SKM-1 (cell line): ENCODE data around the gene ZBTB16.

Experiments used
- DNase-seq: peaks from one replicate; lab custom pipeline; 2025; ENCODE audit not compliant: unreplicated experiment; lab: John Stamatoyannopoulos, UW

ZBTB16 gene

DNA sequence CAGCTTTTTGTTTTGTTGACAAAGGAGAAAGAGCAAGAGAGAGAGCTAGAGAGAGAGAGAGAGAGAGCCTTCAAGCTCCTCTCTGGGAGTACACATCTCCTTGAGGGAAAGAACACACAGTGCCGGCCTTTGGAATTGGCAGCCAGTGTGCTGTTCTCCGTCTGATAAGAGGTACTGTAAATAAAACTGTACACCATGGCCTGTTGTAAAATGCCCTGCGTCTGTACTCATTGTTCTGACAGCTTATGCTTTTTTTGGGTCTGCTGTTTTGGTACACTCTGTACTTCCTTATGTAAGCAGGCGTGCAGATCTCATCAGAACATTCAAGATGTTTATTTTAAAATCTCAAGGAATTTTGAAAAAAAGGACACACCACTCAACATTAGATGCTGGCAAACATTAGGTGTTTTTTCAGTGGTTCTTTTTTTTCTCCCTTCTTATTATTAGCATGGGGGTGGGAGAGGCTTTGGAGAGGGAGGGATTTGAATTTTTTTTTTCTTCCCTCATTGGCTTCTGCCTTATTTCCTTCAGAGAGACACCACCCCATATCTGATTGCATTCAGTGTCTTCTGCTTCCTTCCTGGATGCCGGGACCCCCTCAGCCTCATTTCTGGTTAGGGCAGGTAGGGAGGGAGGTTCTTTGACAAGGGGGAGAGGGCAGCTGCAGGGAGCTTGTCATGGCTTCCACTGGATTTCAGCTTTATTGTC, 119.9 kb downstream of the ZBTB16 start:
- no peak for DNase-seq

DNA sequence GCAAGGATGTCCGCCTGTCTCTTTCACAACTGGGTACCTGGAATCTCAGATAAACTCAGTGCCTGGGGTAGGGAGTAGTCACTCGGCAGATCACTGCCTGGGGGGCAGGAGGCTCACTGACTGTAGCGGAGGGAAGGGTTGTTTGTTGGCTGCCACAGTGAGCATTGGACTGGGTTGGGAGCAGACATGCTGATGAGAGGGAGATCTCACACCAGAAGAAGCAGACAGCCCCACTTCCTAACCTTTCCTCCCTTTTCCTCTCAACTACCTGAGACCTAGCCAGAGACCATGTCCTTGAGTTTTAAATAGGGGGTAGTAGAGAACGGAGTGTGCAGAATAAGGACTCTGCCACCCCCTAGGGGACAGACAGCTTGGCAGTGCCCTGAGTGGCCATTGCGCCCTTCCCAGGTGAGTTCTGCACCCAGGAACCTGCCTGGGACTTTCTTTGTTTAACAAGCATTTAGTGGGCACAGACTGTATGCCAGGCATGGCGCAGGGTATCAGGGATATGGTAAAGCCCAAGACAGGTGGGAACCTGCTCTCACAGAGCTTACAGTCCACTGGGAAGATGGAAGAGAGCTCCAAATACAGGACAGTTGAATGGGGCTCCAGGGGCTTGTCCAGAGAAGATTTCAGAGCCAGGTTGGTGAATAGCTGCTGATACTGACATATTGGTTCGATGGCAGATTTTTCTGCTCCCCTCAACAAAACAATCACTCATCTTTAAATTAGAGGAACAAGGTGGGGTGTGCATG, 121.0 kb downstream of the ZBTB16 start:
- DNase-seq, result no peak

DNA sequence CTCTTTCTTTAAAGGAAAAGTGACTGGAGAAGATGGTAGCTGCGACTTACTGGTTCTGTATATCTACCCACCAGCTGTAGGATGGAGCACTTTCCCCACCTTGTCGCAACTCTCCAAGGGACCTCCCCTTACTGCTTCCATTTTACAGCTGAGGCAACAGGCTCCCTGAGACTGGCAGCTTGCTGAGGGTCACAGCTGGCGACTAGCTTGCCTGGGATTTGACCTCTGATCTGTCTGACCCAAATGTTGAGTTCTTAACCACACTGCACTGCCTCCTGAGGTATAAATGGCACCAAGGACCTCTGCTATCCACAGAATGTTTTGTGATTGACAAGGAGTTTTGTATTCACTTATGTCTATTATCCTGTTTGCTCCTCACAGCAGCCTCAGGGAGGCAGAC, 121.7 kb downstream of the ZBTB16 start:
- DNase-seq, result no peak

DNA sequence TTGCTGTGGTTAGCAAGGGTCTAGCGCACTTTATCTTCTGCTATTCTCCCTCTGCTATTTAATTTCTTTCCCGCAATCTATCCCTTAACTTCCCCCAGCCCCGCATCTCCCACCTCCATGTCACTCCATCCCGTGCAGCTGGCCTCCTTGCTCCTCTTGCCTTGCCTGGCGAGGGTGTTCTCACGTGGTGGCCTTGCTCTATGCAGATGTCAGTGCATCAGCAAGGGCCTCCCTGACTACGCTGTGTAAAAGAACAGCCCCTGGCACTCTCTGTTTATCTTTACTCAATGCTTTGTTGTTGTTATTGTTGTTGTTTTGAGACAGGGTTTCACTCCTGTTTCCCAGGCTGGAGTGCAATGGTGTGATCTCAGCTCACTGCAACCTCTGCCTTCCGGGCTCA, 122.2 kb downstream of the ZBTB16 start:
- no peak for DNase-seq

DNA sequence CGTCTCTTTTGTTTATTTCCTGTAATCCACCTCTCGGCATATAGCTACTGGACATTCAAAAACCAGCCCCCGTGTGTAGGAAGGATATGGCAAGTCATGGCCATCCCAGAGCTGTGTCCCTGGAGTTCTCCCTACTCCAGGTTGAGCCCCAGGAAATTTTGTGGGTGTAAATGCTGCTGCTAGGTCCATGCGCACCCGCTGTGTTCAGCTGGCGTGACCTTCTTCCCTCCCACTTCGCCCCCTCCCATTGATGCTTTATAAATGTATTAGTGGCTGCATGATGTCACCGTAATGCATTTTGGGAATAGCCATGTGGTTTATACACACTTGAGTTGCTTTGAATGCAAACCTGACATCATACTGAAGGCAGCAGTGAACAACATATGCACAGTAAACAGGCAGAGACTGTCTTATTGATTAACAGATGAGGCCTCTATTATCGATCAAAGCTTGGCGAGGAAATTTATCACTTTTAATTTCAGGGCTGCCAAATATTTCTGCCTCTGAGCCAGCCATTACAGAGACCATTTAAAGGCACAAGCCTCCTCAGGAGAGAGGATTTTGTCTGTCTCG, 123.0 kb downstream of the ZBTB16 start:
- DNase-seq, result no peak

DNA sequence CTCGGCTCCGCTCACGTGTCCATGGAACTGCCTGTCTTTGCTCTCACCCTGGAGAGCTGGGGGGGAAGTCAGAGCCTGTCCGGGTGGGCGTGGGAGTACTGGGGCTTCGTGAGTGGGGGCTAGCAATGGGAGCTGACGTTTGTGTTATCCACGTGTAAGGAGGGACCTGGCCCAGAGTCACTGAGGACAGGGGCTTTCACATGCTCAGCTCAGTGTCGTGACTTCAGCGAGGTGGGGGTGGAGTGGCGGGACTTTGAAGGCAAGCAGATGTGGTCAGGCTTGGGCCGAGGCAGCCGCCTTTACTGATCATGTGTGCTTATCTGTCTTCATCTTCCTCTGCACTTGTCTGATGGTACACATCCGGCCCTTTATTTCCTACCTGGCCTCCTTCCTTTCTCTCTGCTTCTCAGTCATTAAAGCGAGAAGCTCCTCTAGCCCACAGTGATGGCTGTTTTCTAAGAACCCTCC, 123.6 kb downstream of the ZBTB16 start:
- no peak for DNase-seq

DNA sequence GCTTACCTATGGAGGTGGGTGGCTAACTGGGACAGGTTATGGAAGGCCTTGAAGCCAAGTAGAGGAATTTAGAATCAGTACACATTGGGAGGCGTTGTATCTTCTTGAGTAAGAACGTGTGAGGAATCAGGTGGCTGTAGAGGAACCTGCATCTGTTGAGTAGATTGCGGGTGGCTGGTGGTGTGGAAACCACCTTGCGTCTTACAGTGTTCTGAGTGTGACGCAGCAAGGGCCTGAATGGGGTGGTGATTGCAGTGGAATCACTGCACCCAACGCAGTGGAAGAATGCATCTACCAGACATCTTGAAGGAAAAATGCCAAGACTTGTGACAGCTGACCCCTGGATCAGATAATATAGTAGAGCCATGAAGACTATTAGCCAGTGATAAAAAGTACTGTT, 125.9 kb downstream of the ZBTB16 start:
- DNase-seq, result no peak

DNA sequence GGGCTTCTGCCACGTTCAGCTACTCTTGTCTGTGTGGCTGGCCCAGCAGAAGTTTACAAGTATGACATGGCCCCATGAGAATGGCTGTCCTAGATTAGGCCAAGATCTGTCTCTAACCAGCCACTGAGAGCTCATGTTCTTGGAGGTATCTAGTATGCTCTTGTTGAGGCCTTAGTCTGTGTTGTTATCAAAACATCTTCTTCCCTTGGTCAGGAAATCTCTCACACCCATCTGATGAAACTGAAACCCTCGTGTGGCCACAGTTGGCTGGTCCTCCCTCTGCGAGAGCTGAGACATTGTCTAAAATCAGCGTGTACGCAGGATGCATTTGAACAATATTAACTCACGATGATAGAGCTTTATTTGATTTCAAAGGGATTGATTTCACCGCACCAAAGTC, 127.7 kb downstream of the ZBTB16 start:
- no peak for DNase-seq

DNA sequence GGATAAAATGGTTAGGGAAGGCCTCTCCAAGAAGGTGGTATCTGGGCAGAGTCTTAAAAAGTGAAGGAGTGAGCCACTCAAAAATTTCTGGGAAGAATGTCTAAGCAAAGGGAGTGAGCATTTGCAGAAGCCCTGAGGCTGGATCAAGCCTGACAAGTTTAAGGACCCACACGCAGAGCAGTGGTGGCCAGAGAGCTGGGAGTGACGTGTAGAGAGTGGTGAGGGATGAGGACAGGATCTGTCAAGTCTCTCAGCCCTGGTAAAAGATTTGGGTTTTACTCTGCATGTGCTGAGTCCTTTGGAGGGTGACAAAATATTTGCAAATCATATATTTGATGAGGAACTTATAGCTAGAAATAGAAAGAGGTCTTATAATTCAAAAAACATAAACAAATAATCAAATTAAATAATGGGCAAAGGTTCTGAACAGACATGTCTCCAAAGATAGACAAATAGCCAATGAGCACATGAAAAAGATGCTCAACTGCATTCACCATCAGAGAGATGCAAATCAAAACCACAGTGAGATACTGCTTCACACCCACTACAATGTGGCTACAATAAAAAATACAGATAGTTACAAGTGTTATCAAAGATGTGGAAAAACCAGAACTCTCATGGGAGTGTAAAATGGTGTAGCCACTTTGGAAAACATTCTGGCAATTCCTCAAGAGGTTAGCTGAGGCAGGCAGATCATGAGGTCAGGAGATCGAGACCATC, 129.5 kb downstream of the ZBTB16 start:
- DNase-seq, result no peak

DNA sequence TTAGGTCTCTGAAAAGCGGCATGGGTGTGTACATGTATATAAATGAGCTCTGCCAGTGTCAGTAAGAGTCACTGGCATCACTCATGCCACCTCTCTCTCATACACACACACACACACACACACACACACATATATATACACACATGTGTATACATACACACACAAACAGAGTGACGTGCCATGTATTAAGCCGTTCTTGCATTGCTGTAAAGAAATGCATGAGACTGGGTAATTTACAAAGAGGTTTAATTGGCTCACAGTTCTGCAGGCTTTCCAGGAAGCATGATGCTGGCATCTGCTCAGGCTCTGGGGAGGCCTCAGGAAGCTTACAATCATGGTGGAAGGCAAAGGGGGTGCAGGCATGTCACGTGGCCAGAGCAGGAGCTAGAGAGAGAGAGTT, 131.1 kb downstream of the ZBTB16 start:
- no peak for DNase-seq

DNA sequence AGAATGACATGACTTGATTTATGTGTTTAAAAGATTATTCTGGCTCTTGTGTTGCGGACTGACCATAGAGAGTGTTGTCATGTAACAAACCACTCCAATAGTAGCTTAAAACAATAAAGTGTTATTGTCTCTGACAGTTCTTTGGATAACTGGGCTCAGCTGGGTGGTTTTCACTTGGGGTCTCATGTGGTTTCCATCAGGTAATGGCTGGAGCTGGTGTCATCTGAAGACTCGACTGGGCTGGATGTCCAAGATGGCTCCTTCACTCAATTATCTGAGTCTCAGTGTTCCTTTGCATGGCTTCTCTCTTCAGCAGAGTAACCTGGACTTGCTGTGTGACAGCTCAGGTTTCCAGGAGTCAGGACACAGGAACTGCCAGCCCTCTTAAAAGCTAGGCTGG, 132.4 kb downstream of the ZBTB16 start:
- DNase-seq, result no peak

DNA sequence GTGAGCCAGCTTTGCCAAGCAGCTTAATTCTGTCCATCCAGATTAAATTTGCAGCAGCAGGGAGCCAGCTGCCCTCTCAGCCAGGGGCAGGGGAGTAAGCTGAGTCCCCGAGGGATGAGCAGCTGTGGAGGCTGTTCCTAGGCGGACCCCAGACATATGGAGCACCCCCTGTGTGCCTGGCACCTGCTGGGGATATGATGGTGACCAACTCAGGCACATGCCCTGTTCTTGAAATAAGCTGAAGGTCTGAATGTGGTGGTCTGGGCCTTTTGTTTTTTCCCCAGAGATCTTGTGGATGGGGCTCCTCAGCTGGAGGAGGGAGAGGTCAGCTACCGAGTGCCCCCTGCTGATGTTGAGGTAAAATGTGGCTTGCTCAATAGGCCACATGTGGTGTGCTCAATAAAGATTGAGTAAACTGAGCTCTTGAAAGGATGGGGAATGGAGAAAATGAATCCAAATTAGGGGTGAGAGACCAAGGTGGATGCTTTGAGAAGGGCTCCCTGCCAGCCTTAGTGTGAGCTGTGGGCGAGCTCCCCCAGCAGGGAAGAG, 133.4 kb downstream of the ZBTB16 start:
- DNase-seq, result no peak

DNA sequence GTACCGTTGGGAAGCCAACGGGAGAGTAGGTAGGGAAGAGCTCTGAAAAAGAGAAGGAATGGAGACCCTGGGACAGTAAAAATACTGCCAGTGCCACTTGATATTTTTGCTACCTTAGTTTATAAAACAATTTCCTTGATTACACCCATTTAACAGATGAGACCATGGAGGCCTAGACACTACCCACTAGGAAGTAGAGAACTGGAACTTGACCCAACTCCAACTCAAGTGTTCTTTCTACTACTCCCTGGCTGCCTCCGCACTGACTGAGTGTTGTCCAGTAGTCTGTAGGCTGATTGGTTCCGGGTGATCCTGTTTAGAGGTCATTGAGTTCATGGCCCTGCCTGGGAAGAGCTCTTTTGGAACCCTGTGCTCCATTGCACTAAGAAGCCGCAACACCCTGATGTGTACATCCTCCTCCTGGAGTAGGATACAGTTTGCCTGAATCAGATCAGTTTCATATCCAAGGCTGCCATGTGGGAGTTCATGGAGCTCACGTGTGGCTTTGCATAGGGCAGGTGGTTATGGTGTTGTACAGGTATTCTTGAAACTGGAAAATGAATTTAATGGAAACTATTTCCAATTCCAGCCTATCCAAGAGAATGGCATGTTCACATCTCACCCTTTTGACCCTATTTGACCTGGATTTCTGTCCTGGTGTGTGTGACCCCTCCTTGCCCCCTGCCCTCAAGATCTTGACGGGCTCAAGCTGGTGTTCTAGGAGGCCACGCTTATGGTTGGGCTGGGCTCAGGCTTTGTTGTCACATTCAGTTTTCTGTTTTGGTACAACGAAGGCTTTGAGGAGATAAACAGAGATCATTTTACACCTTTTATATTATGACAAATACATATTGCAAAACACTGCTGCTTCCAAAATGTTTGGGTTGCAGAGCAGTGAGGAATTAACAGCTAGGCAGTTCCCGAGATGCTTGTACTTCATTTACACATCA, 134.5 kb downstream of the ZBTB16 start:
- DNase-seq, result no peak

DNA sequence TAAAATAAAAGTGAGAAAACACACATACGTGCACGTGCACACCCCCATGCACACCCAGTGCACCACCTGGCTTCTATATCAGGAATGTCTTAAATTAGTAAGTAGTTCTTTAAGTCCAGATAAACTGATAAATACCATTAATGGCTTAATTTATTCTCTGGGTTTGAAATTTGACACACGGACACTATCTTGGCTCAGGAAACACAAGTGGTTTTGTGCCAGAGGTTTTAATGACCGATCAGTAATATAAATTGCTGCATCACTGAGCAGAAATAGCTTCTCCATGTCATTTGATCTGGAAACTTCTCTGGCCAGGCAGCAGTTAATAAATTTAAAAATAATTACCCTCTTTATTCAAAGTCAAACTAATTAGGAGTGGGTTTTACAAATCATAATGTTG, 135.2 kb downstream of the ZBTB16 start:
- no peak for DNase-seq

DNA sequence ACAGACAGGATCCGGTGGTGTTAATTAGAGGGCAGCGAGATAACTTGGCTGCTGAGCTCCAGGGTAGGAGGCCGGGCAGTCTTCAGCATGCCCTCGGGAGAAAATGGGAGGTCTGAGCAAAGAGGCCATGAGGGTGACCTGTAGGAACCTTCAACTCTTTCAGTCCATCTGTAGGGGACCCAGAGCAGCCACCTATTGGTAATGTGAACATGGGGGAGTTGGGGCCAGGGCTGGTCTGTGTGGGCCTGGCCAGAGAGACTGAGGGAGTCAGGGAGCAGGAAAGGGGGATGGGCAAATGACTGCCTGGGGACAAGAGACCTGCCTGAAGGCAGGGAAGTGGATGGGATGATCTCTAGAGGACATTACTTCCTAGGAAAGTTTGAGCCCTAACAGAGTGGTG, 135.6 kb downstream of the ZBTB16 start:
- no peak for DNase-seq

DNA sequence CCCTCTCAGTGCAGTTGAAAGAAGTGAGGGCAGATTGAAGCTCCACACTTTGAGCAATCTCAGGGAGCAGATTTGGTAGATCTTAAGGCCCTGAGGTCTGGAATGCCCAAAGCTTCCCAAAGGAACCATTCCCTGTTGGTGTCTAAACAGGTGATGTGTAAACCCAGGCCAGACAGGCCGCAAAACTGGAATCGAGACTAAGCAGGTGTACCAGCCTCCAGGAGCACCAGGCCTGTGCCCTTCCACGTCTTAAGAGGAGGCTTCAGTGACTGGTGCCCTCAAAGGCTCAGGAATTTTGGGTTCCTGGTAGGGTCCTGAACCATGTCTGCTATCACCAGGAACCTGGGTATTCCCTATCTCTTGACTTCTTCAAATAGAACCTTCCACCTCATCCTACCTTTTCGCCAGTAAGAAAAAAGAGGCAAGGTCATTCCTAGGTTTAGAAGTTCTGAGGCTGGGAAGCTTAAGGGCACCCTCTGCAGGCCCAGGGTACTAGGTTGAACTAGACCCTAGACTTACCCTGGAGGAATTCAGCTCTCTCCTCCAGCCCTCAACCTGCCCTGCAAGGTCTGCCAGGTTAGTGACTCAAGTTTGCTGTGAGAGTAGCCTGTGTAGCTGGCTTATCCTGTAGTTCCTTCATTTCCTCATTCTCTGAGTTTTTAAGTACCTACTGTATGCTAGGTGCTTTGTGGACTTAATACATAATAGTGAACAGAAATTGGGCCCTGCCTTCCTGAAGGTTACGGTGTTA, 136.6 kb downstream of the ZBTB16 start:
- DNase-seq, result no peak

DNA sequence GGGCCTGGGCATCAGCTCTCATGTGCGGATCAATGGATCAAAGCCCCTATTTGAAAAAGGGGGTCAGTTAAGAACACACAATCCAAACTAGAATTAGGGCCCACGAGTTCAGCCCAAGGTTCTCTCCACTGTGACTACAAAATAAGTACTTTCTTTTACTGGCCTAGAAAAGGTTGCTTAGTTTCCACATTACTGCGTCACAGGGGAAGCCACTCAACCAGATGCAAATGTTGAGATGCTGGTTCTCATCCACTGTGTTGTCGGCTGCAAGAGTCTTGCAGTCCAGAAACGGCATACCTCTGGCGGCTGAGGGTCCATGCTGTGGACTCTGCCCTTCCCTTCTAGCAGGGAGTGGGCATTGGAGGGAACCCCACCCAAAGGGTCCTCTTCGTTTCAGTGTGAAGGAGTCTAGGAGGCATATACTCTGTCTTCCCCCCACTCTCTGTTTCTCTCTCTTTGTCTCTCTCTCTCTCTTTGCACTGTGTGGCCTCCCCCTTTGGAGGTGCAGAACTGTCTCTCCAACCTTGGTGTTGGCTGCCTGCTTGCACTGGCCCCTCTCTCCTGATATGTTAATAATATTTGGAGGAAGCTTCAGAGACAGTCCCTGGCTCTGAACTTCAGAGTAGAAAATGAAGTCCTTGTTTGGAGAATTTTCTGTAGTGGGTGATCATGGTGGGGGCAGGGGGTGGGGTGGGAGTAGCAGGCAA, 137.6 kb downstream of the ZBTB16 start:
- no peak for DNase-seq

DNA sequence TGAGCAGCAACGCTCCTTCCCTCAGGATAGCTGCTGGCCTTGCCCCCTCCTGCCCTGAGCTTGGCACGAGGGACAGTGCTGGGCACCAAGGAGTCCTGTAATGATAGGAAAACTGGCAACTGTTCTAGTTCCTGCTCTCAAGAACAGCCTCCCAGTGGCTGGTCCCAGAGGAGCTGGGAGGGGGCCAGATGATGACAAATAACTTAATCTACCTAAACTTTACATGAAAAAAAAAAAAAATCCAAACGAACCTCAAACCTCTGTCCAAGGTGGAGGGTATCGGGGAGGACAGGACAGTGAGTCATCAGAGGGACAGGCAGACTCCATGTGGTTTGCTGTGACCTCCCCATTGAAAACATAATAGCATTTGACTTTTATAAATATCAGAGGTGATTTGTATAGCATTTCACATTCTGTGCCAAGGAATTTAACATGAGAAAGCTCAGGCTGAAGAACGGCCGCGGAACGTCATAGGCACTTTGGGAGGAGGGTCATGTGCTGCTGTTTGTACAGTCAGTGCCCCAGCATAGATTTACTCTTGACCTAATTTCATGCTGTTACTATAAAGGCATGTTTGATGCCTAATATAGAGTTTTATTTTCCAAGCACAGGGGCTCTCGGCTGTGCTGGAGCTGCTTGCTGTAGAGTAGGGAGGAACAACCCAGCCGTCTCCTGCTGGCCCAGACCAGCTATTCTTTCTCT, 138.4 kb downstream of the ZBTB16 start:
- no peak for DNase-seq
